Chondrocyte (in vitro differentiated cells): ENCODE data around the gene TESK2. TPM values are rescaled to one million over a fixed set of nuclear protein-coding genes. Genes with fewer than 3 reads are reported as not detected.
"Not testable (repeated sequence)": the region's sequence is repeated elsewhere in the genome, so short reads cannot be mapped to it uniquely, and the experiment has no call there.

Source experiments
- DNase-seq: peaks from one replicate; pipeline ENCODE4 v3.0.0; 2021; ENCODE audit warnings: mixed read lengths, low spot score
- H3K27ac Mint-ChIP-seq: one replicate; pipeline ENCODE4 v1.8.0; 2021; ENCODE audit warnings: mild to moderate bottlenecking, moderate library complexity, mixed read lengths; ENCODE audit not compliant: unreplicated experiment
- H3K27me3 Mint-ChIP-seq: 2 replicates; pipeline ENCODE4 v1.8.0; 2021; ENCODE audit warnings: low read depth, mixed read lengths
- H3K36me3 Mint-ChIP-seq: 2 replicates; pipeline ENCODE4 v1.8.0; 2021; ENCODE audit warnings: low read depth, mixed read lengths
- H3K4me1 Mint-ChIP-seq: 2 replicates; pipeline ENCODE4 v1.8.0; 2021; ENCODE audit warnings: low read depth, mild to moderate bottlenecking, mixed read lengths
- H3K4me3 Mint-ChIP-seq: one replicate; pipeline ENCODE4 v1.8.0; 2021; ENCODE audit warnings: mild to moderate bottlenecking, moderate library complexity, mixed read lengths; ENCODE audit not compliant: unreplicated experiment
- H3K9me3 Mint-ChIP-seq: 2 replicates; pipeline ENCODE4 v1.8.0; 2021; ENCODE audit warnings: low read depth, mixed read lengths
- total RNA-seq: library from RNA; stranded (reverse); gene quantifications from 3 replicates; pipeline ENCODE4 v1.2.1, GENCODE V29; 2021
- TF ChIP-seq, protein P1 (sequence below): fragments of 200-600 bp; sonication (generic); IDR thresholded peaks from 2 replicates; pipeline ENCODE4 v1.5.0; 2021; ENCODE audit warnings: antibody characterized with exemption, mild to moderate bottlenecking, moderate library complexity

TESK2 gene
- total RNA-seq, 1 donor from 2014 or later: 1.6 TPM

DNA sequence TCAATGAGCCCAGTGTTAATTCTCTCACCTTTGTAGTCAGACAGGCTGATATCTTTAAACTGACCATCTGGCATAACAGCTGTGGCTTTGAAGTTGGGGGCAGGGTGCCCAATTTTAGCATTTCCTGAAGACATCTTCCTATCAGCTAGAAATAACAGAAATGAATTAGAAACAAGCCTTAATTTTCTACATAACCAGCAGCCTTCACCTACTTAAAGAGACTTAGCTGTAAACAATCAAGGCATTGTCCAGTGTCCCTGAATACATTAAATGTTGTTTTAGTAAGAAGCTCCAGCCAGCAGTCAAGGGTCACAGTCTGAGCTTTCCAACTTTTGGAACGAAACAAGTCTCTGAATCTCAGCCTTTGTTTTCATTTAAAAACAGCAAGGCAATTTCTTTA lies 27.9 kb upstream of the TESK2 start:
- H3K4me3 Mint-ChIP-seq: peak overlapping the region; percentile 96
- no peaks in the 10 kb centered on the region for H3K27me3 Mint-ChIP-seq
- peaks cover 27% of the 10 kb centered on the region for H3K36me3 Mint-ChIP-seq
- H3K27ac Mint-ChIP-seq: peak overlapping the region; percentile 1
- H3K4me1 Mint-ChIP-seq: peaks cover 53% of the 10 kb centered on the region
- H3K9me3 Mint-ChIP-seq: no peaks in the 10 kb centered on the region
- TF ChIP-seq, protein P1, sequence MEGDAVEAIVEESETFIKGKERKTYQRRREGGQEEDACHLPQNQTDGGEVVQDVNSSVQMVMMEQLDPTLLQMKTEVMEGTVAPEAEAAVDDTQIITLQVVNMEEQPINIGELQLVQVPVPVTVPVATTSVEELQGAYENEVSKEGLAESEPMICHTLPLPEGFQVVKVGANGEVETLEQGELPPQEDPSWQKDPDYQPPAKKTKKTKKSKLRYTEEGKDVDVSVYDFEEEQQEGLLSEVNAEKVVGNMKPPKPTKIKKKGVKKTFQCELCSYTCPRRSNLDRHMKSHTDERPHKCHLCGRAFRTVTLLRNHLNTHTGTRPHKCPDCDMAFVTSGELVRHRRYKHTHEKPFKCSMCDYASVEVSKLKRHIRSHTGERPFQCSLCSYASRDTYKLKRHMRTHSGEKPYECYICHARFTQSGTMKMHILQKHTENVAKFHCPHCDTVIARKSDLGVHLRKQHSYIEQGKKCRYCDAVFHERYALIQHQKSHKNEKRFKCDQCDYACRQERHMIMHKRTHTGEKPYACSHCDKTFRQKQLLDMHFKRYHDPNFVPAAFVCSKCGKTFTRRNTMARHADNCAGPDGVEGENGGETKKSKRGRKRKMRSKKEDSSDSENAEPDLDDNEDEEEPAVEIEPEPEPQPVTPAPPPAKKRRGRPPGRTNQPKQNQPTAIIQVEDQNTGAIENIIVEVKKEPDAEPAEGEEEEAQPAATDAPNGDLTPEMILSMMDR: no peak
- no peak for DNase-seq

- H3K9me3 Mint-ChIP-seq, H3K27me3 Mint-ChIP-seq, DNase-seq, H3K4me3 Mint-ChIP-seq: not testable (repeated sequence)
- Mint-ChIP-seq H3K27ac (peak overlapping the region; percentile 1), H3K4me1 (peaks cover 52% of the 10 kb centered on the region), H3K36me3 (peaks cover 30% of the 10 kb centered on the region)
Measured at GRCh38 chr1:45518366-45518765, 27.4 kb upstream of the TESK2 start.

DNA sequence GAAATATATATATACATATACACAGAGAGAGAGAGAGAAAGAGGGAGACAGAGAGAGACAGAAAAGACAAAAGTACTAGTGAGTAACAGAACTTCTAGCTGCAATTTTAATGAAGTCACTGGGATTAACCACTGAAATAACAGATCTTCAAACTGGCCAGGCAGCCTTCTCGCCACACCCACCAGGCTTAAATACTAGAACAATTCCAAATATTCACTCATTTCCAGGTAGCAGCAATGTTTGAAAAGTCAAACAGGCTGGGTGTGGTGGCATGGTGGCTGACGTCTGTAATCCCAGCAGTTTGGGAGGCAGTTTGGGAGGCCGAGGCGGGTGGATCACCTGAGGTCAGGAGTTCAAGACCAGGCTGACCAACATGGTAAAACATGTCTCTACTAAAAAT lies 25.5 kb upstream of the TESK2 start:
- Mint-ChIP-seq H3K4me3 (no peak overlapping the region), H3K27me3 (no peaks in the 10 kb centered on the region), H3K27ac (peak overlapping the region; percentile 28), H3K9me3 (no peaks in the 10 kb centered on the region), H3K36me3 (peaks cover 34% of the 10 kb centered on the region), H3K4me1 (peaks cover 34% of the 10 kb centered on the region)
- TF ChIP-seq, protein P1: no peak
- DNase-seq: no peak

- TF ChIP-seq, protein P1: no peak
- Mint-ChIP-seq H3K36me3 (peaks cover 38% of the 10 kb centered on the region), H3K4me3 (no peak overlapping the region), H3K4me1 (peaks cover 34% of the 10 kb centered on the region), H3K9me3 (no peaks in the 10 kb centered on the region), H3K27ac (peak overlapping the region; percentile 28), H3K27me3 (no peaks in the 10 kb centered on the region)
- no peak for DNase-seq
Measured at GRCh38 chr1:45516036-45516435, 25.1 kb upstream of the TESK2 start.

DNA sequence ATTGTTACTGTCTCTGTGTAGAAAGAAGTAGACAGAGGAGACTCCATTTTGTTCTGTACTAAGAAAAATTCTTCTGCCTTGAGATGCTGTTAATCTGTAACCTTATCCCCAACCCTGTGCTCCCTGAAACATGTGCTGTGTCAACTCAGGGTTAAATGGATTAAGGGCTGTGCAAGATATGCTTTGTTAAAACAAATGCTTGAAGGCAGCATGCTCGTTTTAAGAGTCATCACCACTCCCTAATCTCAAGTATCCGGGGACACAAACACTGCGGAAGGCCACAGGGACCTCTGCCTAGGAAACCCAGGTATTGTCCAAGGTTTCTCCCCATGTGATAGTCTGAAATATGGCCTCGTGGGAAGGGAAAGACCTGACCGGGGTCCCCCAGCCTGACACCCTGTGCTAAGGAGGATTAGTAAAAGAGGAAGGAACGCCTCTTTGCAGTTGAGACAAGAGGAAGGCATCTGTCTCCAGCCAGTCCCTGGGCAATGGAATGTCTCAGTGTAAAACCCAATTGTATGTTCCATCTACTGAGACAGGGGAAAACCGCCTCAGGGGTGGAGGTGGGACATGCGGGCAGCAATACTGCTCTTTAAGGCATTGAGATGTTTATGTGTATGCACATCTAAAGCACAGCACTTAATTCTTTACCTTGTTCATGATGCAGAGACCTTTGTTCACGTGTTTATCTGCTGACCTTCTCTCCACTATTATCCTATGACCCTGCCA lies 22.7 kb upstream of the TESK2 start:
- H3K36me3 Mint-ChIP-seq: peaks cover 51% of the 10 kb centered on the region
- not testable (repeated sequence) for H3K9me3 Mint-ChIP-seq

DNA sequence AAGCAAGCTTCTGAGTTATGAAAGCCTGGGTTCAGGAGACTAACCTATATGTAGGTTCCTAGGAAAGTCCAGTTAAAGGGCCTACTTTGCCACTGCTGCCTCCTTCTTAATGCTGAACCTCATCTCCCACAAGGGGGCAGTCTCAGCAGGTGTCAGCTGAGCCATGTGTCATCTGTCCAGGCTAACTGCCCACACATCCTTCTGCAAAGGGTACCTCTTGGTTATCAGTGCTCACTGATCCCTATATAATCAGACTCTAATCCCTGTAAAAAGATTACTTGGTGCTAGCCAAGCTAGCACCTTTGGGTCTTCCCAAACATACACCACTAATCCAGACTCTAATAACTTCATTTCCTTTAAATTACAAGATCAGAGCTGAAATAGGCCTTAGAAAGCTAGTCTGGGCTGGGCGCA lies 21.7 kb upstream of the TESK2 start:
- Mint-ChIP-seq H3K4me3 (no peak overlapping the region), H3K4me1 (peaks cover 14% of the 10 kb centered on the region), H3K27ac (peak overlapping the region; percentile 59), H3K27me3 (no peaks in the 10 kb centered on the region), H3K36me3 (peaks cover 52% of the 10 kb centered on the region), H3K9me3 (no peaks in the 10 kb centered on the region)
- DNase-seq: no peak
- TF ChIP-seq, protein P1: peak; percentile 86

More for the DNA sequence above, 22.7 kb upstream of the TESK2 start:
- not testable (repeated sequence) for H3K4me3 Mint-ChIP-seq, DNase-seq, H3K27me3 Mint-ChIP-seq
- Mint-ChIP-seq H3K4me1 (peaks cover 18% of the 10 kb centered on the region), H3K27ac (peak overlapping the region; percentile 15)
